Adipocyte (in vitro differentiated cells): Measurements from ENCODE around the gene PHLDB2.

Experiments used
- DNase-seq: peaks from one replicate; pipeline ENCODE4 v3.0.0-alpha.2; 2015; ENCODE audit warnings: low read depth
- H3K27me3 ChIP-seq: replicated peaks from 2 replicates; pipeline ENCODE4 v1.7.0; 2013; ENCODE audit warnings: mild to moderate bottlenecking, low read length, moderate library complexity; ENCODE audit not compliant: control insufficient read depth, insufficient read depth
- H3K36me3 ChIP-seq: 2 replicates; pipeline ENCODE4 v1.7.0; 2013; ENCODE audit warnings: low read length, mild to moderate bottlenecking, moderate library complexity; ENCODE audit not compliant: control insufficient read depth, insufficient read depth, severe bottlenecking
- H3K4me1 ChIP-seq: 2 replicates; pipeline ENCODE4 v1.7.0; 2013; ENCODE audit warnings: mild to moderate bottlenecking, low read length, moderate library complexity; ENCODE audit not compliant: control insufficient read depth, insufficient read depth
- H3K4me3 ChIP-seq: 2 replicates; pipeline ENCODE4 v1.7.0; 2013; ENCODE audit warnings: mild to moderate bottlenecking, low read length, moderate library complexity
- H3K9ac ChIP-seq: 2 replicates; pipeline ENCODE4 v1.7.0; 2013; ENCODE audit warnings: mild to moderate bottlenecking, low read length, moderate library complexity
- H3K9me3 ChIP-seq: 2 replicates; pipeline ENCODE4 v1.7.0; 2013; ENCODE audit warnings: mild to moderate bottlenecking, low read length, moderate library complexity; ENCODE audit not compliant: control insufficient read depth

Gene PHLDB2

DNA sequence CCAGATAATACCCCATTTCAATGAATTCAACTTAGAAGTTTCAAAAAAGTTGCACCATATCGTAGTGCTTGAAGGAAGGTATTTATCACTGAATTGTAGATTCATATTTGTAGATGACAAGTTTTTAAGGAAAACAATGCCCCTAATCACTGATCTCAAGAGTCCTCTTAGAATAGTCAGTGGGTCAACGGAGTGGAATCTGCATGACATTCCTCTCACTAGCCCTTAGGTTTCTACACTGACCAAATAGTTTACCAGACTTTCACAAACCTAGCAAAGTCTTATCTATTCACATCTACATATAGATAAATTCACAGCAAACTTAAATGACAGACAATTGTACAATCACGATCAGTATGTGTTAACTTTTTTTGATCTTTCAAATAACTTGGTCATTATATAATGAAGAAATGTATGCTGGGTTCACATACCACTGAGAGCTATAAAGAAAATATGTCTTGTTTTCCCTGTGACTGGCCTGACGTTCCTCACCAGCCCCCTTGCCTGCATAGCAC lies 35.7 kb upstream of the PHLDB2 start:
- Histone ChIP-seq H3K9ac (no peak overlapping the region), H3K36me3 (no peaks in the 10 kb centered on the region), H3K4me3 (no peak overlapping the region), H3K9me3 (peaks cover 13% of the 10 kb centered on the region), H3K27me3 (no peaks in the 10 kb centered on the region), H3K4me1 (peaks cover 14% of the 10 kb centered on the region)
- DNase-seq: no peak

DNA sequence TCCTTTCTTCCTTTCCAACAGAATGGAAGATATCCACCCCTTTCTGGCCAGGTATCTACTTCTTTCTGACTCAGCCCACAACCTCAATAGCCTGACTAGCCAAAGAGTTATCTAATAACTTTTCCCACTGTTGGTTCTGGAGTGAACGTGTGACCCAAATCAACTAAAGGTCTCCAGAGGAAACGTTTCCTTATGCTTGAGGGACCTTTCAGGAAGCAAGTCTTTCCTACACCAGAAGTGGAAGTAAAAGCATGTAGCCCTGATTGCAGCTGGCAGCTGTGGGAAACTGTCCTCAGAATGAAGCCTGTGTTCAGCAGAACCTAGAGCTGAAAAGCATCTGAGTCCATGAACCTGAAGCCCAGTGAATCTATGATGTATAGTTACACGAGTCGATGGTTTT lies 34.7 kb upstream of the PHLDB2 start:
- Histone ChIP-seq H3K4me3 (no peak overlapping the region), H3K27me3 (no peaks in the 10 kb centered on the region), H3K36me3 (no peaks in the 10 kb centered on the region), H3K4me1 (peaks cover 19% of the 10 kb centered on the region), H3K9ac (no peak overlapping the region), H3K9me3 (peaks cover 11% of the 10 kb centered on the region)
- no peak for DNase-seq

DNA sequence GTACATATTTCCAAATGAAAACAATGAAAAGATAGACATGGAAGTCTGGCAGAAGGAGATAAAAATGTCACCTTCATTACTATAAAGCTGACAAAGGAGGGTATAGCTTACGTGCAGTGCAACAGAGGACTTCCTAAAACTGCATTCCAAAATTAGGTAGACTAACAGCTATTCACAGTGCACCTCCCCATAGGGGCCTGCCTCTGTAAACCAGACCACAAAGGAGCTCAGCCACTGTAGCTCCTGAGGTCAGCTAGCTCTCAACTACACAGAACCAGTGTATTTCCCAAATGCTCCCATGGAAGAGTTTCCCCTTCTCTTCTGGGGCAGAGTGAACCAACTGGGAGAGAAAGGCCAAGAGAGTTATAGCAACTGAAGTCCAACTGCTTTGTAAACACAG lies 31.2 kb upstream of the PHLDB2 start:
- H3K4me1 ChIP-seq: peaks cover 25% of the 10 kb centered on the region
- no peaks in the 10 kb centered on the region for H3K9me3 ChIP-seq
- H3K36me3 ChIP-seq: no peaks in the 10 kb centered on the region
- DNase-seq: no peak
- no peak overlapping the region for H3K9ac ChIP-seq
- H3K27me3 ChIP-seq: no peaks in the 10 kb centered on the region
- H3K4me3 ChIP-seq: no peak overlapping the region

DNA sequence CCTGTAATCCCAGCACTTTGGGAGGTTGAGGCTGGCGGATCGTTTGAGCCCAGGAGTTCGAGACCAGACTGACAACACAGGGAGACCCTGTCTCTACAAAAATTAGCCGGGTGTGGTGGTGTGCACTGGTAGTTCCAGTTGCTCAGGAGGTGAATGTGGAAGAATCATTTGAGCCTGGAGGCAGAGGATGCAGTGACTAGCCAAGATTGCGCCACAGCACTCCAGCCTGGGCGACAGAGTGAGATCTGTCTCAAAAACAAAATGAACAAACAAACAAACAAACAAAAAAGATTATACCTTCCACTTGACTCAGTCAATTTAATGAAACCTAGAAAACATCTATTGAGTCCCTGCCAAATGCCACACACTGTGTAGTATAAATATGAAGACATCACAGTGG lies 30.5 kb upstream of the PHLDB2 start:
- Histone ChIP-seq H3K9ac (peak overlapping the region; percentile 57), H3K4me3 (no peak overlapping the region), H3K36me3 (no peaks in the 10 kb centered on the region), H3K4me1 (peaks cover 25% of the 10 kb centered on the region), H3K27me3 (no peaks in the 10 kb centered on the region), H3K9me3 (no peaks in the 10 kb centered on the region)
- DNase-seq: no peak

DNA sequence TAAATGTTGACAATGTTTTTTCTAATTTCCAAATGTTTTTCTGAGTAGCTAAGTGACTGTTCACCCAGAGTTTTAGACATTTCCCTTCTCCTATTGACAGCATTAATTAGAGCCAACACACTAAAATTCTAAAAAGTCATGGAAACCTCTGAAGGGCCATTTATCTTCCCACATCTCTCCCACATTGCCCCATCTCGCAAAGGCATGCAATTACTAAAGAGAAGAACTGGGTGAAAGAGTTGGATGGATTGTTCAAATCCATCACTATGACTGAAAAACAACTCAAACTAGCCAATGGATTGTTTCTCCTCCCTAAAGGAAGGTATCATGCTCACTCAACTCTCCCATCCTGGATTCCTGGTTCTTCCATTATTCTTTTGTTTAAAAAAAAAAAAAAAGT lies 30.0 kb upstream of the PHLDB2 start:
- Histone ChIP-seq H3K4me3 (no peak overlapping the region), H3K36me3 (no peaks in the 10 kb centered on the region), H3K9ac (peak overlapping the region; percentile 57), H3K27me3 (no peaks in the 10 kb centered on the region), H3K4me1 (peaks cover 25% of the 10 kb centered on the region), H3K9me3 (no peaks in the 10 kb centered on the region)
- DNase-seq: no peak

DNA sequence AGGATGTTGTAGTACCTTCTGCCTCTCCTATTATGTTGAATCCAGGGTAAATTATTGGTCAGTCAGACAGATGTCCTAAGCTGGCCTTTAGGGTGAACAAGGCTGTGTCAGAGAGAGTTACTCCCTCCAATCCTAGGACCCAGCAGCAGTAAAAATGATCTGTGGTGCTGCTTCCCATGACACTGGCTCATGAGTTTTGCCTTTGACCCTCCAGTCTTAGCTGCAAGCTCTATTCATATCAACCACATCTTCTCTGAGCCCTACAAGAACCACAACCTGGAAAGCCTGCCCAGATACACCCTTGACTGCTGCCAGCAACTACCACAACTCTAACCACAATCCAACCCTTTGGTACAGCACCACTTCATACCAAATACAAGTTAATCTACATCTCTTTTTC lies 27.2 kb upstream of the PHLDB2 start:
- H3K9ac ChIP-seq: no peak overlapping the region
- no peak for DNase-seq
- no peaks in the 10 kb centered on the region for H3K27me3 ChIP-seq

DNA sequence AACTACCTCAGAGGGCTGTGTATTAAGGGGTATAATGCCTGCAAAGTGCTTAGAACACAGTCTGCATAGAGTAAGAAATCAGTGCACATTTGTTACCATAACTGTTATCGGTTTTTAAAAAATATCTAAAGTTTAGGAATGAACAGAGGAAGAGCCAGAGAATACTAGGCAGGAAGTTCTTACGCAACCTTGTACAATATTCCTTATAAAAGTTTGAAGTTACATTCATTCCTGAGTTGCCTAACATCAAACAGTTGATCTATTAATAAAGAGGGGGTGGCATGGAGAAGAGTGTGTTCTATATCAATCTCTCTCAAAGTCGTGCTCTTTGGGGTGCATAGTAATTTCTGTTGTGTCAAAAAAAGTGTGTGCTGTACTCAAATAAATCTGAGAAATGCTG lies 22.0 kb upstream of the PHLDB2 start:
- Histone ChIP-seq H3K27me3 (no peaks in the 10 kb centered on the region), H3K9ac (no peak overlapping the region), H3K4me1 (peaks cover 8% of the 10 kb centered on the region), H3K9me3 (no peaks in the 10 kb centered on the region), H3K36me3 (no peaks in the 10 kb centered on the region), H3K4me3 (no peak overlapping the region)
- no peak for DNase-seq

More for the DNA sequence above, 27.2 kb upstream of the PHLDB2 start:
- Histone ChIP-seq H3K4me3 (no peak overlapping the region), H3K36me3 (no peaks in the 10 kb centered on the region), H3K9me3 (no peaks in the 10 kb centered on the region), H3K4me1 (peaks cover 20% of the 10 kb centered on the region)

DNA sequence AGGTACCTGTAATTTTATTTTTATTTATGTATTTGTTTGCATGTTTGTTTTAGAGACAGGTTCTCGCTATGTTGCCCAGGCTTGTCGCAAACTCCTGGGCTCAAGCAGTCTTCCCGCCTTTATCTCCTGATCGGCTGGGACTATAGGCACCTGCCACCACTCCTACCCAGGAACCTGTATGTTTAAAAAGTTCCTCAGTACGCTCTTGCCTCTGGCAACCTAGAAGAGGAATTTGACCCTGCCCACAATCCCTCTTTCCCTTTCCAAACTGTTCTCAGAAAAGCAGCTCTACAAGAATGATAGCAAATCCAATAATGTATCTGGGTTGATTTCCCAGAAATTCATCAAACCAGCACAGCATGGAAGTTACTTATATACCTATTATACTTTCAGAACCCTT lies 20.9 kb upstream of the PHLDB2 start:
- no peaks in the 10 kb centered on the region for H3K9me3 ChIP-seq
- peaks cover 8% of the 10 kb centered on the region for H3K4me1 ChIP-seq
- no peak for DNase-seq
- no peak overlapping the region for H3K4me3 ChIP-seq
- H3K27me3 ChIP-seq: no peaks in the 10 kb centered on the region
- H3K36me3 ChIP-seq: no peaks in the 10 kb centered on the region
- no peak overlapping the region for H3K9ac ChIP-seq

DNA sequence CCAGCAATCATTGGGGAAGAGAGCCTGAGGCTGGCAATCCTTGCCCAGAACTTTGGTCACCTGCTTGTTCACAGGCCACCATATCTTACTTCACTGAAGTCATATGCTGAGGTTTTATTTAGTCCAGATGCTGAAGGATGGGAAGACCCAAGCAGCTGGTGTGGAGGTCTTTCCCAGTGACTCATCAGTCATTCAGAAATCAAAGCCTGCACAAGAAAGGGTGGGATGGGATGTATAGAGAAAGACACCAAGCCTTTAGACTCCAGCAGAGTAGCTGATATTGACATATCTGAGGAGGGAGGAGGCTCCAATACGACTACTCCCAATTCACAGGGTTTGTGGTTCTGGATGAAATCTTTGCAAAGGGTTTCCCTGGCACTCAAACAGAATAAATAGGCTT lies 13.0 kb upstream of the PHLDB2 start:
- Histone ChIP-seq H3K4me1 (peaks cover 20% of the 10 kb centered on the region), H3K27me3 (no peaks in the 10 kb centered on the region), H3K9me3 (no peaks in the 10 kb centered on the region), H3K9ac (peak overlapping the region; percentile 63), H3K36me3 (no peaks in the 10 kb centered on the region), H3K4me3 (peak overlapping the region; percentile 38)
- peak; percentile 43 for DNase-seq

DNA sequence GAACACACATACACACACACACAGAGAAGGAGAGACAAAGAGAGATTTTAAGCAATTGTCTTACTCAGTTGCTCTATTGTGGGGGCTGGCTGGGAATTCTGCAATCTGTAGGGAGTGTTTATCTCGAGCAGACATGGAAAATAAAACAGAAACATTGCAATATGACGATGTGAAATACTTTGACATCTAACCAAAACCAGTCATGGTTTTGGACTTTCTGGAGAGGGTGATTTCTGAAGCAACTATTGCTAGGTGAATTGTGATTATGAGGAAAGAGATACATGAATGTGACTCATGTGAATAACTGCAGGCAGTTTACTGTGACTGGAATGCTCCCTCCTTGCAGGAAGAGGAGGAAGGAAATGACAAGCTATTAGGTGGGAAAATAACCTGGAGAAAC lies 12.3 kb upstream of the PHLDB2 start:
- Histone ChIP-seq H3K4me3 (peak overlapping the region; percentile 38), H3K9me3 (no peaks in the 10 kb centered on the region), H3K9ac (peak overlapping the region; percentile 63), H3K36me3 (no peaks in the 10 kb centered on the region), H3K27me3 (no peaks in the 10 kb centered on the region), H3K4me1 (peaks cover 26% of the 10 kb centered on the region)
- DNase-seq: peak; percentile 85

DNA sequence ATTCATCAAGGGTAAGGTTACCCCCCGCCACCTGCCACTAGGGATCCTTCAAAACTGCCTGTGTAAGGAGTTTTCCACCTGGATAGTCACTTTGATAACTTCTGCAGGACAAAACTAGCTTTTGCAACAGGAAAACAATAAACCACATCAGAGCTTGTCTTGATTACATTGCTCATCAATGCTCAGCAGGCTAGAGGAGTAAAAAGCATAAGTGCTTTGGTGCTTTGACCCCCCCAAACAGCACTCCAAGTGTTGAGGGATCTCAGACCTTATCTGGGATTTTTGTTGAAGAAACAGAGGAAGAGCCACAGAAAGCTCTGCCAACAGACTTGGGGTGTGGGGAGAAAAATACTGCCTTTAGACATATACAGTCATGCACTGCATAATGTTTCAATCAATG lies 10.8 kb upstream of the PHLDB2 start:
- Histone ChIP-seq H3K4me1 (peaks cover 29% of the 10 kb centered on the region), H3K9ac (no peak overlapping the region), H3K36me3 (no peaks in the 10 kb centered on the region), H3K9me3 (no peaks in the 10 kb centered on the region), H3K27me3 (no peaks in the 10 kb centered on the region), H3K4me3 (no peak overlapping the region)
- DNase-seq: no peak

DNA sequence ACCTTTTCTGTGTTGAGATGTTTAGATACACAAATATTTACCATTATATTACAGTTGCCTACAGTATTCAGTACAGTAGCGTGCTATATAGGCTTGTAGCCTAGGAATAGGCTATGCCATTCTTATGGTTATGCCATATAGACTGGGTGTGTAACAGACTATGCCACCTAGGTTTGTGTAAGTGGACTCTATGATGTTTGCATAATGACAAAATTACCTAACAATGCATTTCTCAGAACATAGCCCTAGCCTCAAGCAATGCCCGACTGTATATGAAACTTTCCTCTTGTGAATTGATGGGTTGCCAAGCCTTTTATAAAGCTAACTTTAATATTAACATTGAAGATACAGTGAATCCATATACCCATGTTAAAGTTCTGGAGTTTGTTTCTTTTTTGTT lies 10.3 kb upstream of the PHLDB2 start:
- DNase-seq: no peak
- Histone ChIP-seq H3K9me3 (no peaks in the 10 kb centered on the region), H3K27me3 (no peaks in the 10 kb centered on the region), H3K4me1 (peaks cover 29% of the 10 kb centered on the region), H3K9ac (no peak overlapping the region), H3K4me3 (no peak overlapping the region), H3K36me3 (no peaks in the 10 kb centered on the region)
